NCI-H1417 (cell line): ENCODE data around the gene KIRREL3.

Experiments used
- DNase-seq, 3 experiments: peaks; one replicate each; lab custom pipeline; 2025; lab: John Stamatoyannopoulos, UW

The KIRREL3 gene

DNA sequence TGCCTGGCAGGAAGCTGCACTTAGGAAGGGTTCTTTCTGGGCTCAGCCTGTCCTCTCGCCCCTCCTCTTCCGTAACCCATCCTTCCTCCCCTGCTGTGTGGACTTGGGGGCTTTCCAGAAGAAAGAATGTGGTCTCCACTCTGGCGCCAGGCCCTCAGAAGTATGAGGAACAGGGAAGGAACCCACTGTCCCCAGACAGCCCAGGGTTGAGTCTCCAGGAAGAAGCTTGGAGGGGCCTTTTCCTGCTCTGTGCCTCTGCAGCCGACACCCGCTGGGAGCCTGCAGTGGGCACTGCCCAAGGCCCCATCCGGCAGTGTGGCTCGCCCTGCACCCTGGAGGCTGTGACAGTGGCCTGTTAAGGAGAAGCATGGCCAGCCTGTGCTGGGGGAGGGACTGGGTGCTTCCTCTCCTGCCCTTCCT is 532.5 kb downstream of the KIRREL3 start:
- no peak for DNase-seq

DNA sequence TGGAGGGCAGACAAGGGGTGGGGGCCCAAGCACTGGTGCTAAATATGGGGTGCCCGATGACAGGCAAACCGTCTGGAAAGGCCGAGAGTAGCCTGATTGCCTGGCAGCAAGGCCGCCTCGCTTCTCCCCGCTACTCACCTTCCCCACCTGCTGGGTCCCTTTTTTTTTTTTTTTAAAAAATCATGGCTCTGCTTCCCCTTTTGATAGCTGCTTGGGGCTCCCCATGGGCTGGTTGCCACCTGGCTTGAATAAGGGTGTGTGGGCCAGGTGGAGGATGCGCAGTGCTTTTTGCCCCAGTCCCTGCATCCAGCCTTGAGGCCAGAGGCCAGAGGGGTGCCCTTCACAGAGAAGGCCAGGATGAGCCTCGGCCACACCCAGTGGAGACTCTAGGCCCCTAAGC is 533.1 kb downstream of the KIRREL3 start:
- DNase-seq, result no peak

DNA sequence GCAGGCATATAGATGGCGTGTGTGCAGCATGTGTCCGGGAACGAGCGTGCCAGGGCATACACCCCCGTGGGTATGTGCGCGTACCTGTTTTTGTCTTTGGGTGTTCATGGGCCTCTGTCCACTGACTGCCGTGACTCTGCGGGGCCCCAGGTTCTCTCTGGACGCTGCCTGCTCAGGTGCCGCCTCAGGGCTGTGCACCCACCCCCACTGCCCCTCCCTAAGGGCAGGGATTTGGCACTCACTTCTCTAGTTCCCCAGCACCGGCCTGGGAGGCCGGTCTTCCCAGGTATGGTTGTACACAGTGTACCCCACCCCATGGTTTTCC is 533.6 kb downstream of the KIRREL3 start:
- DNase-seq, result no peak

DNA sequence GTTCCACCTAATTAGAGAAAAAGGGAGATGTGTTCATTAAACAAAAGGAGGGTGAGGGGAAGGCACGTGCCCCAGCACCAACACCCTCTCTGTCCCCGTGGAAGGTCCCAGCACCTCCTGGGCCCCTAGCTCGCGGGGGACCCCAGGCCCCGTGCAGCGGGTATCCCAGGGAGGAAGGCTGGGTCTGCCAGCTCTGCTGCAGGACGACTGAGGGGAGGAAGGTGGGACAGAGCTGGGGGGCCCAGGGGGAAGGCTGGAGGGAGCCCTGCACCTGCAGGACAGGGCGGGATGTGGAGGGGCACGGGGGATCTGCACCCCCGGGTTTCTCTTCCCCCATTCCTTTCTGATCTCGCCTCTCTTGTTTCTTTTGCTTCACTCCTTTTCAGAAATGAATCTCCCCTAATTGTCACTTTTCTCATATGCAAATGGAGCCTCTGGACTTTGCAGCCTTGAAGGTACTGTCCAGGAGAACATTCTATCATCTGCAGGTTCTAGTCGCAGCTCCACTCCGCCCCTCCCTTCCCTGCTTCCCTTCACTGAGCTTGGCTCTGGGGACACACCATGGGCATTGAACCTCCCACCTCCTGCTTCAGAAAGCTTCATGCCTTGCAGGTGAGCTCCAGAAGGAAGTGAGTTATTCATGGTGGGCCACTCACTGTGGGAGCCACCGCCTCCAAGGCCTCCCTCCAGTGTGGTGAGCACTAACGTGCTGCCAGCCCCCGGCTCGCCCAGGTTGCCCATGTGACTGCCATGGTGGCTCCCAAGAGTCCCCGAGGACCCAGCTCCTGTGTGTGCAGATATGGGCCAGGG is 534.1 kb downstream of the KIRREL3 start:
- peak in 1 of 3 experiments; percentile 46 for DNase-seq

DNA sequence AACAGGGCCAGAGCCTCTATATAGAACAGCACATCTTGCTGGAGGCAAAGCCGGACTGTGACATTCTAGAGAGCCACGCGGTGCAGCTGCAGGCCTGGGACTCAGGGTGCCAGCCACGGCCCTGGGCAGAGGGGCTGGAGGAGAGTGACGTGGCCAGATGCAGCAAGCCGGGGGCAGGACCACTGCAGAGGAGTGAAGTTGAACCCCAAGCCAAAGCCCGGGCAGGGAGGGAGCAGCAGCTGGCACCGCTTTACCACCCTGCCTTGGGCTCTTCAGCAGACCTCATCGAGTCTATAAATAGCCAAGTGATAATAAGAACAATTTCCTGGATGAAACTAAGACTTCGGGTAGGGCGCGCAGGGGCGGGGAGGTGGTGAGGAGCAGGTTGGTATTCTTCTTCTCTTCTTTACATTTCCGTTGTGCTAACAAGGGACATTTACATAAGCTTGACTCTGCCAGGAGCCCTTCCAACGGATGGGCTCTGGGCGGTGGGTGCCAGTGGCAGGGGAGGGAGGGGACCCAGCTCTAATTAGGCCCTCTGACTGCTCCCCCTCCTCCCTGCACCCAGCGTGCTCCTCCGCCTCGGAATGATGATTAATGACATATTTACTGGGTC is 534.9 kb downstream of the KIRREL3 start:
- DNase-seq, result peak; percentile 31 to 93 (median 87)

GRCh38 chr11:126464796-126465195 is 535.8 kb downstream of the KIRREL3 start:
- no peak for DNase-seq

- DNase-seq, result no peak
Measured at GRCh38 chr11:126462422-126462821, 538.1 kb downstream of the KIRREL3 start.

DNA sequence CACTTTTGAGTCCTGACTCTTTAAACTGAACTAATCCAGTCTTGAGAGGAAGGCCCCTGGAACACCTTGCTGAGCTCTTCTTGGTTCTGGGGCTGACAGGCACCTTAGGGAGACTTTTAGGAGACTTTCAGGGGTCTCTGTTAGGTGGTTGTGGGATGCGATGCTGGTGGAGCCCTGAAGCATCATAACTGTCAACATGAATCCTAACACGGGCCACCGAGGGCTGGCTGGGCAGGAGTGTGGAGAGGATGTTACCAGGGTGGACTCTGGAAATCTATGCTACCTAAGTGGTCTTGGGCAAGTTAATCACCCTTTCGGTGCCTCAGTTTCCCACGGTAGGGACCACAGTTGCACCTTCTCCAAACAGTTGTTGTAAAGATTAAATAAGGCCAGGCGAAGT is 538.6 kb downstream of the KIRREL3 start:
- no peak for DNase-seq

GRCh38 chr11:126461096-126461440 is 539.5 kb downstream of the KIRREL3 start:
- no peak for DNase-seq

- no peak for DNase-seq
Measured at GRCh38 chr11:126460417-126461095, 540.0 kb downstream of the KIRREL3 start.

- DNase-seq, result no peak
Measured at GRCh38 chr11:126459691-126460281, 540.8 kb downstream of the KIRREL3 start.

DNA sequence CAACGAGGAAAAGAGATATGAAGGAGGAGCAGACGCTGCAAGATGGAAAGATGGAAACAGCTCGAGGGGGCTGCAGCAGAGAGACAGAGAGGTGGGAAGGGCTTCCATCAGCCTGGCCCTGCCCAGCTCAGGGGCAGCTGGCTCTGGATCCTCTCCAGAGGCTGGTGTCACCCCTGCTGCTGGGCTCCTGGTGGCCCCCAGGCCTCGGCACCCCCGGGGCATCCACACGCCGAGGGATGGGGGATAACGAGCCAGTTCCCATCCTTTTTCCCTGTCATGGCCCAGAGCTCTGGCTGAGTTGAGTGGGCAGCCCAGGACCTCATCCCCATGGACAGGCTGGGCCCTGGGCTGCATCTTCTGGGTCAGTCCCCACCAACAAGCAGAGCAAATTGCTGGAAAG is 542.8 kb downstream of the KIRREL3 start:
- DNase-seq, result no peak

DNA sequence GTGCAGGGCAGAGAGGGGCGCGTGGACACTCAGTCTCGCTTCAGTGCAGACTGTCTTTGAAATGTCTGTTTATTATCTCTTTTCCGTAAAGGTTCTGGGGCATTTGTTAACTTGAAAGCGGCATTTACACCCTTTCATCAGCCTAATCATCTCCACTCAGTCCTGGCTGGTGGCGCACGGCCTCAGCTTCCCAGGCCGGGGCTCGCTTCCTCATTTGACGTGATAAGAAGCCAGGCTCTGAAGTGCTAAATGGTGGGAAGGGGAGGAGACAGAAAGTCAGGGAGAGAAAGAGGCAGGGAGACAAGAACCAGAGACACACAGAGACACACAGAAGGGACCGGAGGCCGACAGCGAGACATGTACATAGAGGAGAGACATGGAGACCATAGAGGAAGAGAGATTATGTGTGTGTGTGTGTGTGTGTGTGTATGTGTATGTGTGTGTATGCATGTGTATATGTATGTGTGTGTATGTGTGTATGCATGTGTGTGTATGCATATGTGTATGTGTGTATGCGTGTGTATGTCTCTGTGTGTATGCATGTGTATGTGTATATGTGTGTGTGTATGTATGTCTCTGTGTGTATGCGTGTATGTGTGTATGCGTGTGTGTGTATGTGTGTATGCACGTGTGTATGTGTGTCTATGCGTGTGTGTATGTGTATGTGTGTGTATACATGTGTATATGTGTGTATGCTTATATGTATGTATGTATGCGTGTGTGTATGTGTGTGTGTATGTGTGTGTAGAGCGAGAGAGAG is 543.6 kb downstream of the KIRREL3 start:
- DNase-seq, result peak in 1 of 3 experiments; percentile 18

GRCh38 chr11:126456089-126456488 is 544.5 kb downstream of the KIRREL3 start:
- no peak for DNase-seq

DNA sequence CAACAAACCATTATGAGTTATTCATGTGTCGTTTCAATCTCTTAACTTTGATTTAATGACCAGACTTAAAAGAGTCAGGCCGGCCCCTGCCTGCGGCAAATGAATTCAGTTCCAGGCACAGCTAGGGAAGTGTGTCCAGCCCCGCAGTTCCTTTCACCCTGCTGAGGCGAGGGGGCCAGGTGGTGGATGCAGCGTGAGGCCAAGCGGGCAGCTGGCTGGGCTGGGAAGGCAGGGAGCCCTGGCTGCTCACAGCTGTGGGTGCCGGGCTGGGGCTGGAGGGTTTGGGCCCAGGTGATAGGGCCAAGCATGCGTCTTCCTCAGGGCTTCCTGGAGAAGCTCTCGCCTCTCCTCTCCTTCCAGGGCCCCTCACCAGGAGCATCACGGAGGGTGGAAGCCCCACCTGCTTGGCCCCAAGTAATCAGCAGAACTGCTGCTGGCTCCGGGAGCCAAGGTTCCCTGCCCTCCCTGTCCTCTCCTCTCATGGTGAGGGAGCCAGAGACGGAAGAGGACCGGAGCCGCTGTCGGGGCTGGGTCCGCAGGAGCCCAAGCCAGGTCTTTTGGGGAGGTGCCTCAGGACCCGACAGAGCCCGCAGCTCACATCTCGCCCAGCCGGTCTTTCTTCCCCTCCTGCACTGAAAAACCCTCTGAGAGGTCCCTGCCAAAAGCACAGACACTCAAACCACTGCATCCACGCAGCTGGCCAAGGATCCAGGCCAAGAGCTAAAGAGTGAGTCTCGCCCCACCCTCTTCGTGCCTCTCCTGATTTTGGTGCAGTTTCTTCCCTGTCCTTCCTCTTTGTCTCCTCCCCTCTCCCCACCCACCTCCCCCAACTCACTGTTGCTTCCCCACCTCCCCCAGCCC is 548.1 kb downstream of the KIRREL3 start:
- peak in 2 of 3 experiments; percentile 73 to 91 for DNase-seq

- DNase-seq, result no peak
Measured at GRCh38 chr11:126451211-126451802, 549.3 kb downstream of the KIRREL3 start.

DNA sequence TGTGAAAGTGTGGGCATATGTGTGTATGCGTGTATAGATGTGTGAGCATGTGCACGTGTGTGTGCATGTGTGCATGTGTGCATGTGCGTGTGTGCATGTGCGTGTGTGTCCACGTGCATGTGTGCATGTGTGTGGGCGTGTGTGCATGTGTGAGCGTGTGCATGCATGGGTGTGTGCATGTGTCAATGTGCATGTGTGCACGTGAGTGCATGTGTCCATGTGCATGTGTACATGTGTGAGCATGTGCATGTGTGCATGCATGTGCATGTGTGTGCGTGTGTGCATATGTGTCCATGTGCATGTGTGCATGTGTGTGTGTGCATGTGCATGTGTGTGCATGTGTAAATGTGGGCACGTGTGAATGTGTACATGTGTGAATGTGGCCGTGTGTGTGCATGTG is 549.8 kb downstream of the KIRREL3 start:
- no peak for DNase-seq

GRCh38 chr11:126450198-126450597 is 550.4 kb downstream of the KIRREL3 start:
- DNase-seq, result no peak

DNA sequence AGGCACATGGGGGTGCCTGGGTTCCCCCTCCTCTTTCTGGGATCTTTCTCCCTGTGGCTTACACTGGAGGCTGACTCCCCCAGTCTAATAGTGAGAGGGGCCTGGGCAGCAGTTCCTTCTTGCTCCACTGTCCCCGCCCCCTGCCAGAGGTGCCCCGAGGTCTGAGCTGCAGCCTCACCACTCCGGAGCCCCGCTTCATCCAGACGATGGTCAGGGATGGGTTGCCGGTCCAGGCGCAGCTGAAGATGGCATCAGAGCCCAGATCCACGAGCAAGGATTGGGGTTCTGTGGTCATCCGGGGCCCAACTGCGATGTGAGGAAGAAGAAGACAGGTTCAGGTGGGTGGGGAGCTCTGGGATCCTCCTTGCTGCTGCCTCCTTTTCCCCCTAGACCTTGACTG is 554.0 kb downstream of the KIRREL3 start:
- no peak for DNase-seq

GRCh38 chr11:126444072-126444471 is 556.5 kb downstream of the KIRREL3 start:
- DNase-seq, result peak in 1 of 3 experiments; percentile 43

GRCh38 chr11:126443120-126443519 is 557.5 kb downstream of the KIRREL3 start:
- peak; percentile 45 to 96 (median 86) for DNase-seq
